SK-N-MC (cell line): ENCODE measurements around the gene FGG.
"Not testable (repeated sequence)": the region's sequence is repeated elsewhere in the genome, so short reads cannot be mapped to it uniquely, and the experiment has no call there.

Experiments
- DNase-seq: peaks from one replicate; pipeline ENCODE4 v3.0.0-alpha.2; 2011; ENCODE audit warnings: low read depth, low spot score
- H3K27ac ChIP-seq: fragments of 200-600 bp; sonication (generic); 2 replicates; pipeline ENCODE4 v1.5.1; 2016; ENCODE audit warnings: mixed run types
- H3K36me3 ChIP-seq: fragments of 200-600 bp; sonication (generic); 2 replicates; pipeline ENCODE4 v1.6.1; 2017; ENCODE audit warnings: antibody characterized with exemption, low read length, mixed read lengths; ENCODE audit not compliant: insufficient read depth
- H3K4me3 ChIP-seq: fragments of 200-600 bp; sonication (generic); 2 replicates; pipeline ENCODE4 v1.5.1; 2016
- H3K9ac ChIP-seq: fragments of 200-600 bp; sonication (generic); 2 replicates; pipeline ENCODE4 v1.8.0; 2017; ENCODE audit warnings: mixed run types, mixed read lengths; ENCODE audit not compliant: insufficient read length
- H3K9me3 ChIP-seq: fragments of 200-600 bp; sonication (generic); 2 replicates; pipeline ENCODE4 v1.6.1; 2017; ENCODE audit warnings: low read depth, mild to moderate bottlenecking, antibody characterized with exemption, low read length, moderate library complexity, mixed read lengths
- EZH2 ChIP-seq: fragments of 200-600 bp; sonication (generic); IDR thresholded peaks from one replicate; pipeline ENCODE4 v1.6.1; 2017; ENCODE audit warnings: antibody characterized with exemption
- FOXP2 ChIP-seq: optimal IDR thresholded peaks from 2 replicates; pipeline ENCODE3; 2011; ENCODE audit warnings: mild to moderate bottlenecking, moderate library complexity; ENCODE audit not compliant: insufficient read depth; ENCODE audit errors: extremely low read length, control extremely low read depth
- POLR2AphosphoS5 ChIP-seq: IDR thresholded peaks from 2 replicates; pipeline ENCODE4 v1.6.1; 2012; ENCODE audit warnings: mild to moderate bottlenecking, low read depth, low read length, borderline replicate concordance

The FGG gene

DNA sequence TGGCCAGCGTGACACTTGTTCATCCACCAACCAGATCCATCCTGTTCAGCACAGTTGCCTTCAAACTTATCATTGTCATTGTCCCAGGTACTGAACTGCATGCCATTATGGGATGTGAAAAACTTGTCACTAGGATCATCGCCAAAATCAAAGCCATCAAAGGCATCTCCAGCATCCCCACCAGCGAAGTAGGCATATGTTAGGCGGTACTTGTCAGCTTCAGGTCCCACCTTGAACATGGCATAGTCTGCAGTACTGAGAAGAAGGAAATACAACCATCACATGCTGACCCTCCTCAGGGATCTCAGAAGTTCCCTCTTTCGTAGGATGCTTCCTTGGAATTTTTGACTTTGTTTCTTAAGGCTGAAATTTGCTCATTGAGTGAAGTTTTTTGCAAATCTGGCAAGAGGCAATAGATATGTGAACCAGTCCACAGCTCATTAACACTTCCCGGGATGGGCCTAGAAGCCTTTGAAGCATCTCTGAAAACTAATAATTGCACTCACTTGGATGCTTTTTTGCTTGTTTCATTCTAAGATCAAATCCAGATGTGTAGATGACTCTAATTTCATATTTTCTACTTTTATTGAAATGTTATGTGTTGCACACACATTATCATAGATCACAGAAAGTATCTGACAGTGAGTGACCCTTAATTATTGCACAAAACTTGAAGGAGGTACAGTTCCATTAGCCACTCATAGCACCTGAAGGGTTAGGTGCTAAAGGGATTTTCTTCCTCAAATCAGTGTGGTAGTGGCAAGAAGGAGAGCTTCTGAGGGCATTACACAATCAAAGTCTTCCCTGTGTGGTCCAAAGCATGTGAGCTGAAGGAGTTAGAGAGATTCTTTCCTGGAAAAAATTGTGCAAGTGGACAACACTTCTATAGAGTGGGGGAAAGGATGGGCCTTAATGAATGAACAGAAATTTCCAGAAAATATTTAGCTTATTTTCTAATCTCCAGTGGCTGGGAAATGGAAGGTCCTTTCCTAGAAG is 5.4 kb downstream of the FGG start:
- TF ChIP-seq POLR2AphosphoS5: no peak
- TF ChIP-seq FOXP2: no peak
- TF ChIP-seq EZH2: no peak
- no peak overlapping the region for H3K27ac ChIP-seq
- no peak overlapping the region for H3K9ac ChIP-seq
- H3K9me3 ChIP-seq: no peaks in the 10 kb centered on the region
- DNase-seq: no peak
- H3K4me3 ChIP-seq: no peak overlapping the region
- H3K36me3 ChIP-seq: no peaks in the 10 kb centered on the region

DNA sequence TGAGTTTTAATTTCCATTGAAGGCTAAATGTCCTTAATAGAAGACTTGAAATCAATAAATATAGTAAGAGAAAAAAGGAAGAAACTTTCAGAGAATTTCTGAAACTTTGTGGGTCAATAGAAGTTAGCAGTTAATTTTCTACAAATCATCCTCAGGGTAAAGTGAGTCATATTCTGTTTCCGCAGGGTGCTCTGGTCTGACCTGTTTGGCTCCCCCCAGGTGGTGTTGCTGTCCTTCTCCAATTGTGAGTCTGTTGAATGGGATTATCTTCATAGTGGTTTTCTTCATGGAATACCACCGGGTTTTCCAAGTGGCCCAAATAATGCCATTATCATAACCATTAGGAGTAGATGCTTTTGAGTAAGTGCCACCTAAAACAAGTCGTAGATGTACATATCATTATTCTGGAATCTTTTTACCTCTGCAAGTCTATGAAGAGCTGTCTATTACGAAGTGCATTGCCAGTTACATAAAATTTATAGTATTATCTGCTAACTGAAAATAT is 7.7 kb downstream of the FGG start:
- H3K4me3 ChIP-seq: no peak overlapping the region
- no peak overlapping the region for H3K9ac ChIP-seq
- no peak overlapping the region for H3K27ac ChIP-seq
- TF ChIP-seq FOXP2 (no peak), POLR2AphosphoS5 (no peak), EZH2 (no peak)
- H3K9me3 ChIP-seq: no peaks in the 10 kb centered on the region
- no peaks in the 10 kb centered on the region for H3K36me3 ChIP-seq
- DNase-seq: no peak

DNA sequence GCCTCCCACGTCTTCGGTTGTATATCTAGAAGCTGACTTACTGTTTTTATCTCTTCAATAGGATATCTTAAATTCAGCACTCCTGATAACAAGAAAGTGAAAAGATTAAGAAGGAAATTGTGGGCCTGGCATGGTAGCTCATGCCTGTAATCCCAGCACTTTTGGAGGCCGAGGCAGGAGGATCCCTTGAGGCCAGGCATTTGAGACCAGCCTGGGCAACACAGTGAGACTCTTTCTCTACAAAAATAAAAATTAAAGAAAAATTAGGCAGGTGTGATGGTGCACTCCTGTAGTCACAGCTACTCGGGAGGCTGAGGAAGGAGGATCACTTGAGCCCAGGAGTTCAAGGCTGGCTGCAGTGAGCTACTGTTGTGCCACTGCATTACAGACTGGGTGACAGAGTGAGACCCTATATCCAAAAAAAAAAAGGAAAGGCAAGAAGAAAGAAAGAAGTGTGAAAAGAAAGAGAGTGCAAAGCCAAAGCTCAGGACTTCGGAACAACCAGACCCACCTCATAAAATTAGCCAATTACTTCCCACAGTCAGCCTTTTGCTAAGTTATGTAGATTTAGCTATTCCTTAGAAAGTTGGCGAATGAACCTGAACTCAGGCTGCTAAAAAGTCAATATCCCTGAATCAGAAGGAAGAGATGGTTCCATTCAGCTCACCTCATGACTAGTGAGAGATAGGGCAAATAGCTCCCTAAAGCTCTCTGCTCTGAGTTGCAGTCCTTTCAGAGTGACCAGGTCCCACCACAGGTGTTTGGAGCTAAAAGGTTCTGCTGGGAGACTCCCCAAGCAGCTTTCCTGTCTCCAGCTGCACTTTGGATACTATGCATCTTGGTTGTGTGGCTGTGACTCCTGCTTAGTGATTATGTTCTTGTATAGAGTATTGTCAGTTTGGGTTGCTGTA is 9.2 kb downstream of the FGG start:
- Histone ChIP-seq H3K9ac (no peak overlapping the region), H3K4me3 (no peak overlapping the region), H3K9me3 (no peaks in the 10 kb centered on the region), H3K27ac (no peak overlapping the region), H3K36me3 (no peaks in the 10 kb centered on the region)
- DNase-seq: no peak
- no peak for TF ChIP-seq FOXP2
- TF ChIP-seq EZH2: no peak
- TF ChIP-seq POLR2AphosphoS5: no peak

DNA sequence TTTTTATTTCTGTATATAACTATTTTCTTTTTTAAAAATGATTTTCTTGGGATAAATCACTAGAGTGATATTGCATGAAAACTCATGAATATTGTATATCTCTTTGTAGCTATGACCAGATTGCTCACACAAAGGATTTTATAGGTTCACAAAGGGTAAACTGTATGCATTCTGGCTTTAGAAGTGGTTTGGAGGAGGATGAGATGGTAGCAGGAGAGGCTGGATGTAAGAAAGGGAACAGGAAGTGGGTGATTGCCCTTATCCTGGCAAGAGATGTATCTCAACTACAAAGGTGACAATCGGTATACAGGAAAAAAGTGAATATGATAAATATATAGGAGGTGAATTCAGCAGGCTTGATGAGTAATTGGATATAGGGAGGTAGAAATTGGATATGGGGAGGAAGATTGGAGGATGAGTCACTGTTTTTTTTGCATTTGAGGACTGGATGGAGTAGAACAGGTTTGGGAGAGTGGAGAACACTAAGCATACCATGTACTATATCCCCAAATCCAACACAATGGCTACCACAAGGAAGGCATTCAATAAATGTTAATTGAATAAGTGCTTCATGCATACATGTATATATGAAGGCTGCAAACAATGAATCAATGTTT is 9.9 kb downstream of the FGG start:
- DNase-seq: no peak
- Histone ChIP-seq H3K27ac (no peak overlapping the region), H3K4me3 (no peak overlapping the region), H3K9ac (no peak overlapping the region), H3K9me3 (no peaks in the 10 kb centered on the region), H3K36me3 (no peaks in the 10 kb centered on the region)
- TF ChIP-seq EZH2 (no peak), POLR2AphosphoS5 (no peak), FOXP2 (no peak)

DNA sequence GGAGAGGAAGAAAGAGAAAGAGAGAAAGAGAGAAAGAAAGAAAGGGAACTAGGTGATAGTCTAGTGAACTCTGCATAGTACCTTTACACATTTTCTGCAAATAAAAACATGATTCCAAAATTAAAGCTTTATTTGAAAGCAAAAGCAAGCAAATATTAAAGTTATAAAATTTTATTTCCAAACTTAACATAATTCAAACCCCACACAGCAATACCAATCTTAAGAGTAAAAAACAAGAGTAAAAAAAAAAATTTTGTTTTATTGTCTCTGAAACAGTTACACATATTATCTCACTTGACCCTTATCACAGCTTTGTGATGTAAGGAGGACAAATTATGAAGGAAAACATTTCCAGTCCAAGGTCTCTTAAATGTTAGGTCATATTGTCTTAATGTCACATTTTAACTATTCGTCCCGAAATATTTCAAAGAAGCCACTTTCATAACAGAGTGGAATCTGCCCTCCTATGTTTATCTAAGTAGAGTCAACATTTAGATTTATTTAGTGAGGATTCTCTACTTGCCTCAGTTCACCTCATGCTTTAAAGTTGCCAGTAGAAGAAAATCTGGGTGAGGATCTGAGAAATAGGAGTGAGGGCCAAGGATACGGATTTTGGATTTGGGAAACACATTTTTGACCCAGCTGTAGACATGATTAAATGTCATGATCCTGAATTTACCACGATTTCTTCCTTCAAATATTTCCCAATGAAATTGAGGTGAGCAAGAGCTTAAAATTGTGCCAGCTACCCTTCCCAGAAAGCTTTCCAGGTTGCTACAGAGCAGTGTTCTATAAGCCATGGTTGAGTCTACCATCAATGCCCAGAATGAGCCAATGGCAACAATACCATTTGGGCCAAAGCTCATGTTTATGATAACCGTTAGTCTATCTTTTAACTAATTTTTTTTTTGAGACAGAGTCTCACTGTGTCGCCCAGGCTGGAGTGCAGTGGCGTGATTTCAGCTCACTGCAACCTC is 14.4 kb downstream of the FGG start:
- Histone ChIP-seq H3K9me3 (no peaks in the 10 kb centered on the region), H3K36me3 (no peaks in the 10 kb centered on the region), H3K27ac (no peak overlapping the region), H3K4me3 (no peak overlapping the region), H3K9ac (no peak overlapping the region)
- no peak for DNase-seq
- TF ChIP-seq POLR2AphosphoS5: no peak
- no peak for TF ChIP-seq EZH2
- no peak for TF ChIP-seq FOXP2

DNA sequence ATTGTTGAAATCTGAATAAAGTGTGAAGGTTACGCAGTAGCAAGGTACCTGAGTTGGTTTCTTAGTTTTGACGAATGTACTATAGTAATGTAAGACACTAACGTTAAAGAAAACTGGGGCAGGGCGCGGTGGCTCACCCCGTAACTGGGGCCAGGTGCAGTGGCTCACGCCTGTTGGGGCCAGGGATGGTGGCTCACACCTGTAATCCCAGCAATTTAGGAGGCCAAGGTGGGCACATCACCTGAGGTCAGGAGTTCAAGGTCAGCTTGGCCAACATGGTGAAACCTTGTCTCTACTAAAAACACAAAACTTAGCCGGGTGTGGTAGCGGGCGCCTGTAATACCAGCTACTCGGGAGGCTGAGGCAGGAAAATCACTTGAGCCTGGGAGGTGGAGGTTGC is 15.2 kb downstream of the FGG start:
- H3K27ac ChIP-seq, H3K9me3 ChIP-seq, DNase-seq: not testable (repeated sequence)

DNA sequence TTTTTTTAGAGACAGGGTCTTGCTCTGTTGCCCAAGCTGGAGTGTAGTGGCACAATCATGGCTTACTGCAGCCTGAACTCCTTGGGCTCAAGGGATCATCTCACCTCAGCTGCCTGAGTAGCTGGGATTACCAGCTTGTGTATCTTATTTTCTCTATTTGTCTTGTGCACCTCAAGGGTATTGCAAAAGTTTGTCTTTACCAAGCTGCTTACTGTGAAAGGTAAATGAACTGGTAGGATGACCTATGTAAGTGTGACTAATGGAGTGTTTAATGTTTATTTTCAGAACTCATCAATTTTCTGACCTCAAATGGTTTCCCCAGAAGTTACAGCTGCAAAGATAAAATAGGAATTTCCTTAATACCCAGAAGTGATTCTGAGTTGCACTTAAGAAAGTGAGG is 16.6 kb downstream of the FGG start:
- no peak for TF ChIP-seq POLR2AphosphoS5
- TF ChIP-seq EZH2: no peak
- TF ChIP-seq FOXP2: no peak
- Histone ChIP-seq H3K9me3 (no peaks in the 10 kb centered on the region), H3K36me3 (no peaks in the 10 kb centered on the region), H3K27ac (no peak overlapping the region), H3K4me3 (no peak overlapping the region), H3K9ac (no peak overlapping the region)
- no peak for DNase-seq

More for the DNA sequence above, 15.2 kb downstream of the FGG start:
- not testable (repeated sequence) for H3K4me3 ChIP-seq, H3K9ac ChIP-seq, H3K36me3 ChIP-seq

DNA sequence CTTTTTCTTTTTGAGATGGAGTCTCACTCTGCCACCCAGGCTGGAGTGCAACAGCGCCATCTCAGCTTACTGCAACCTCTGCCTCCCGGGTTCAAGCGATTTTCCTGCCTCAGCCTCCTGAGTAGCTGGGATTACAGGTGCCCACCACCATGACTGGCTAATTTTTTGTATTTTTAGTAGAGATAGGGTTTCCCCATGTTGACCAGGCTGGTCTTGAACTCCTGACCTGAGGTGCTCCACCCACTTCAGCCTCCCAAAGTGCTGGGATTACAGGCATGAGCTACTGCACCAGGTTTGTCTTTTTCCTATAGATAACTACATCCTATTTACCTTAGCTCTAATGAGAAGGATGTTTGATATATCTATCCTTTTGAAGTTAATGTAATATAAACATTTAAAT is 18.1 kb downstream of the FGG start:
- not testable (repeated sequence) for DNase-seq, H3K4me3 ChIP-seq, H3K9ac ChIP-seq, H3K27ac ChIP-seq, H3K9me3 ChIP-seq, H3K36me3 ChIP-seq
